B cell (primary cell): Measurements from ENCODE around the gene VSTM5. TPM values are rescaled to one million over a fixed set of nuclear protein-coding genes. Genes with fewer than 3 reads are reported as not detected.

Experiments used
- ATAC-seq: fragments of 200-7000 bp; cut with Tn5 transposase; one replicate; pipeline ENCODE4 v1.10.0; 2021; ENCODE audit warnings: low read depth, mild to moderate bottlenecking, moderate number of reproducible peaks, moderate library complexity
- CTCF ChIA-PET: fragments of 350-600 bp; sonication (Branson Sonifier 250); formaldehyde crosslinking; loops from one replicate; lab custom pipeline; 2021; ENCODE audit warnings: antibody characterized with exemption, inconsistent platforms; lab: Charles Lee
- POLR2A ChIA-PET: fragments of 350-600 bp; sonication (Branson Sonifier 250); formaldehyde crosslinking; loops from one replicate; lab custom pipeline; 2021; ENCODE audit warnings: antibody characterized with exemption; lab: Charles Lee
- DNase-seq: peaks from one replicate; pipeline ENCODE4 v3.0.0; 2013
- H2AFZ ChIP-seq: 2 replicates; pipeline ENCODE4 v1.6.1; 2012; ENCODE audit warnings: mild to moderate bottlenecking, low read depth, low read length; ENCODE audit not compliant: insufficient read depth, poor library complexity, severe bottlenecking
- H3K27ac ChIP-seq, 2 donors: 1 replicate in 1 of 2; 2 replicates in 1 of 2; pipeline ENCODE4 v1.5.1; 2012 to 2013; ENCODE audit warnings: low read length in 2 of 2, mild to moderate bottlenecking in 2 of 2, moderate library complexity in 1 of 2
- H3K27me3 ChIP-seq, 4 experiments: fragments of 200-600 bp in 1 of 4; sonication (generic) in 1 of 4; replicated peaks in 1 of 4; 1 replicate in 2 of 4; 2 replicates in 2 of 4; pipeline versions ENCODE4 v1.6.1 to v1.7.0; 2013 to 2016; ENCODE audit warnings: low read length in 3 of 4, mild to moderate bottlenecking in 2 of 4, mixed read lengths in 1 of 4, moderate library complexity in 1 of 4; ENCODE audit not compliant: insufficient read depth in 4 of 4, control insufficient read depth in 3 of 4; ENCODE audit errors: control extremely low read depth in 1 of 4
- H3K36me3 ChIP-seq, 2 experiments: replicated peaks in 1 of 2; 1 replicate in 1 of 2; 2 replicates in 1 of 2; pipeline versions ENCODE4 v1.6.1 to v1.7.1; 2013; ENCODE audit warnings: low read length in 1 of 2; ENCODE audit not compliant: insufficient read depth in 2 of 2, control insufficient read depth in 1 of 2; ENCODE audit errors: control extremely low read depth in 1 of 2, extremely low read depth in 1 of 2
- H3K4me1 ChIP-seq, 2 donors: fragments of 200-600 bp in 1 of 2; sonication (generic) in 1 of 2; 1 replicate in 1 of 2; 2 replicates in 1 of 2; pipeline versions ENCODE4 v1.5.1 to v1.6.1; 2013 to 2017; ENCODE audit warnings: low read length in 2 of 2; ENCODE audit not compliant: control insufficient read depth in 2 of 2, insufficient read depth in 2 of 2
- H3K4me2 ChIP-seq: replicated peaks from 2 replicates; pipeline ENCODE3; 2012; ENCODE audit warnings: mild to moderate bottlenecking, low read depth, low read length; ENCODE audit not compliant: poor library complexity, severe bottlenecking
- H3K4me3 ChIP-seq, 5 experiments: fragments of 200-600 bp in 1 of 5; sonication (generic) in 1 of 5; 1 replicate in 3 of 5; 2 replicates in 2 of 5; pipeline versions ENCODE4 v1.5.1 to v1.7.0; 2011 to 2016; ENCODE audit warnings: low read length in 4 of 5, mild to moderate bottlenecking in 4 of 5, low read depth in 2 of 5, control low read depth in 1 of 5, moderate library complexity in 1 of 5; ENCODE audit not compliant: insufficient read depth in 1 of 5; ENCODE audit errors: control extremely low read depth in 1 of 5, extremely low read depth in 1 of 5
- H3K79me2 ChIP-seq: fragments of 200-600 bp; sonication (generic); one replicate; pipeline ENCODE4 v1.6.0; 2016; ENCODE audit warnings: low read length; ENCODE audit not compliant: control insufficient read depth, insufficient read depth
- H3K9ac ChIP-seq: fragments of 200-600 bp; sonication (generic); 2 replicates; pipeline ENCODE4 v1.6.1; 2017; ENCODE audit warnings: mild to moderate bottlenecking, low read length, moderate library complexity
- H3K9me3 ChIP-seq, 3 donors: one replicate each; pipeline versions ENCODE4 v1.6.1 to v1.7.1; 2013; ENCODE audit warnings: low read length in 2 of 3; ENCODE audit not compliant: control insufficient read depth in 2 of 3, insufficient read depth in 1 of 3; ENCODE audit errors: control extremely low read depth in 1 of 3
- H4K20me1 ChIP-seq: 2 replicates; pipeline ENCODE4 v1.6.0; 2012; ENCODE audit warnings: mild to moderate bottlenecking, low read length; ENCODE audit not compliant: insufficient read depth, control insufficient read depth, poor library complexity, severe bottlenecking
- H3K27ac Mint-ChIP-seq: one replicate; pipeline ENCODE4 v1.8.0; 2021; ENCODE audit warnings: mixed read lengths
- H3K27me3 Mint-ChIP-seq: one replicate; pipeline ENCODE4 v1.8.0; 2021; ENCODE audit warnings: mixed read lengths
- H3K4me1 Mint-ChIP-seq: one replicate; pipeline ENCODE4 v1.8.0; 2021; ENCODE audit warnings: mixed read lengths
- H3K4me3 Mint-ChIP-seq: one replicate; pipeline ENCODE4 v1.8.0; 2021; ENCODE audit warnings: mixed read lengths
- H3K9me3 Mint-ChIP-seq: one replicate; pipeline ENCODE4 v1.8.0; 2022; ENCODE audit warnings: mixed read lengths; ENCODE audit not compliant: insufficient read depth
- CTCF ChIP-seq: fragments of 200-600 bp; IDR thresholded peaks from one replicate; pipeline ENCODE4 v1.8.0; 2022; ENCODE audit warnings: antibody characterized with exemption, mild to moderate bottlenecking
- EZH2 ChIP-seq: IDR thresholded peaks from 2 replicates; pipeline ENCODE4 v1.6.1; 2012; ENCODE audit warnings: borderline replicate concordance, low read depth, mild to moderate bottlenecking, moderate library complexity, low read length; ENCODE audit not compliant: insufficient read depth, poor library complexity, severe bottlenecking
- WGBS: methylation state at CpG from one replicate; pipeline ENCODE4 v1.1.5; 2013; ENCODE audit warnings: missing lambda C conversion rate; ENCODE audit not compliant: insufficient coverage; 5-methylcytosine and 5-hydroxymethylcytosine counted together
- intact Hi-C: fragments of 100-400 bp; cut with micrococcal nuclease; formaldehyde crosslinking; loops from one replicate; pipeline ENCODE4 v1.10.0; 2022
- polyA plus RNA-seq: library from polyadenylated mRNA; depleted of rRNA; stranded (reverse); fragments of >200 nt; gene quantifications from 2 replicates; pipeline ENCODE4 v1.2.3, GENCODE V29; 2012
- total RNA-seq, 2 donors: library from RNA; stranded (reverse); fragments of 120-200 nt in 1 of 2; gene quantifications; 1 replicate in 1 of 2; 2 replicates in 1 of 2; pipeline versions ENCODE4 v1.2.3 to v1.2.4, GENCODE V29; 2013 to 2022

The VSTM5 gene
- total and polyA plus RNA-seq, 2 donors (not counting 1 experiment from before 2014, with no cell fraction given): not detected

GRCh38 chr11:93858121-93858775 lies 7.8 kb upstream of the VSTM5 start:
- Mint-ChIP-seq H3K27ac (no peak overlapping the region), H3K27me3 (peaks cover 5% of the 10 kb centered on the region), H3K9me3 (no peaks in the 10 kb centered on the region), H3K4me1 (no peaks in the 10 kb centered on the region), H3K4me3 (no peak overlapping the region)
- Histone ChIP-seq H3K9ac (no peak overlapping the region), H3K4me1 (no peaks in the 10 kb centered on the region), H3K4me2 (no peak overlapping the region), H3K36me3 (no peaks in the 10 kb centered on the region), H3K4me3 (no peak overlapping the region), H3K9me3 (no peaks in the 10 kb centered on the region), H3K79me2 (no peaks in the 10 kb centered on the region), H3K27me3 (no peaks in the 10 kb centered on the region), H2AFZ (no peak overlapping the region), H3K27ac (no peak overlapping the region), H4K20me1 (no peaks in the 10 kb centered on the region)
- no peak for ATAC-seq
- CTCF ChIA-PET: no interaction called here
- TF ChIP-seq CTCF (no peak), EZH2 (no peak)
- no peak for DNase-seq
- POLR2A ChIA-PET: no interaction called here
- intact Hi-C loops: no loop called here
- WGBS: 62% methylated on average over 3 of the region's 3 CpGs

- Histone ChIP-seq H3K27ac (no peak overlapping the region), H3K79me2 (no peaks in the 10 kb centered on the region), H3K4me2 (no peak overlapping the region), H3K27me3 (no peaks in the 10 kb centered on the region), H4K20me1 (no peaks in the 10 kb centered on the region), H3K36me3 (no peaks in the 10 kb centered on the region), H3K9ac (no peak overlapping the region), H3K4me3 (no peak overlapping the region), H2AFZ (no peak overlapping the region), H3K4me1 (no peaks in the 10 kb centered on the region), H3K9me3 (no peaks in the 10 kb centered on the region)
- no peaks in the 10 kb centered on the region for H3K9me3 Mint-ChIP-seq
- no peaks in the 10 kb centered on the region for H3K4me1 Mint-ChIP-seq
- intact Hi-C loops: no loop called here
- DNase-seq (no peak), ATAC-seq (no peak)
- 90% methylated on average over 2 of the region's 3 CpGs for WGBS
- TF ChIP-seq CTCF (no peak), EZH2 (no peak)
- POLR2A ChIA-PET: no interaction called here
- no peak overlapping the region for H3K27ac Mint-ChIP-seq
- peaks cover 8% of the 10 kb centered on the region for H3K27me3 Mint-ChIP-seq
- CTCF ChIA-PET: no interaction called here
- H3K4me3 Mint-ChIP-seq: no peak overlapping the region
Measured at GRCh38 chr11:93857413-93858120, 7.1 kb upstream of the VSTM5 start.
